NB4 (cell line): Measurements from ENCODE around the gene TBCA.
"Not testable (repeated sequence)": the region's sequence is repeated elsewhere in the genome, so short reads cannot be mapped to it uniquely, and the experiment has no call there.

ENCODE experiments used
- DNase-seq: peaks from one replicate; pipeline ENCODE4 v3.0.0; 2010; ENCODE audit warnings: low read depth
- H3K4me3 ChIP-seq: one replicate; pipeline ENCODE4 v1.5.1; 2011; ENCODE audit warnings: mild to moderate bottlenecking, low read depth, low read length, moderate library complexity
- MAX ChIP-seq: IDR thresholded peaks from 2 replicates; pipeline ENCODE4 v1.6.1; 2011; ENCODE audit warnings: low read depth, low read length
- MYC ChIP-seq: IDR thresholded peaks from 2 replicates; pipeline ENCODE4 v1.6.1; 2011; ENCODE audit warnings: low read depth, low read length
- POLR2A ChIP-seq: IDR thresholded peaks from 2 replicates; pipeline ENCODE4 v1.6.1; 2011; ENCODE audit warnings: mild to moderate bottlenecking; ENCODE audit not compliant: insufficient read length; ENCODE audit errors: extremely low read depth
- TF ChIP-seq, protein P1 (sequence below): IDR thresholded peaks from one replicate; pipeline ENCODE4 v1.5.1; 2012; ENCODE audit warnings: low read depth, low read length

Gene TBCA

GRCh38 chr5:77718934-77719610 lies 57.1 kb downstream of the TBCA start:
- H3K4me3 ChIP-seq = no peak overlapping the region
- DNase-seq = no peak
- no peak for TF ChIP-seq MAX
- TF ChIP-seq MYC = no peak
- TF ChIP-seq, protein P1, sequence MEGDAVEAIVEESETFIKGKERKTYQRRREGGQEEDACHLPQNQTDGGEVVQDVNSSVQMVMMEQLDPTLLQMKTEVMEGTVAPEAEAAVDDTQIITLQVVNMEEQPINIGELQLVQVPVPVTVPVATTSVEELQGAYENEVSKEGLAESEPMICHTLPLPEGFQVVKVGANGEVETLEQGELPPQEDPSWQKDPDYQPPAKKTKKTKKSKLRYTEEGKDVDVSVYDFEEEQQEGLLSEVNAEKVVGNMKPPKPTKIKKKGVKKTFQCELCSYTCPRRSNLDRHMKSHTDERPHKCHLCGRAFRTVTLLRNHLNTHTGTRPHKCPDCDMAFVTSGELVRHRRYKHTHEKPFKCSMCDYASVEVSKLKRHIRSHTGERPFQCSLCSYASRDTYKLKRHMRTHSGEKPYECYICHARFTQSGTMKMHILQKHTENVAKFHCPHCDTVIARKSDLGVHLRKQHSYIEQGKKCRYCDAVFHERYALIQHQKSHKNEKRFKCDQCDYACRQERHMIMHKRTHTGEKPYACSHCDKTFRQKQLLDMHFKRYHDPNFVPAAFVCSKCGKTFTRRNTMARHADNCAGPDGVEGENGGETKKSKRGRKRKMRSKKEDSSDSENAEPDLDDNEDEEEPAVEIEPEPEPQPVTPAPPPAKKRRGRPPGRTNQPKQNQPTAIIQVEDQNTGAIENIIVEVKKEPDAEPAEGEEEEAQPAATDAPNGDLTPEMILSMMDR = no peak
- TF ChIP-seq POLR2A = no peak

- TF ChIP-seq MAX = no peak
- no peak for TF ChIP-seq MYC
- TF ChIP-seq POLR2A = no peak
- TF ChIP-seq, protein P1 = no peak
- no peak overlapping the region for H3K4me3 ChIP-seq
- peak; percentile 17 for DNase-seq
Measured at GRCh38 chr5:77709993-77710685, 66.0 kb downstream of the TBCA start.

DNA sequence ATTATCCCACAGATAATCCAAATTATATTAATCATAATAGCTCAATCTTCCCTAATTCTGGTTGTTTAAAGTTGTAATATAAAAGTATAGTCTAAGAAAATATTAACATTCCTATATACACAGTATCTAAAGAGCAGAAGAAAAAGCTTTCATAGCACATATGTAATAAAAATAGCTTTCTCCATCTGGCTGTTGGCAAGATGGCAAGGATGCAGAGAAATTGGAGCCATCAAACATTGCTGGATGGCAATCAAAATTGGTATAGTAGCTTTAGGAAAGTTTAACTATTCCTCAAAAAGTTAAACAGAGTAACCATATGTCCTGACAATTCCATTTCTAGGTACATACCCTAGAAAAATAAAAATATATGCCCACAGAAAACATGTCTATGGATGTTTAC lies 66.8 kb downstream of the TBCA start:
- no peak for TF ChIP-seq MAX
- no peak for TF ChIP-seq MYC
- TF ChIP-seq, protein P1 = no peak
- TF ChIP-seq POLR2A = no peak
- DNase-seq = no peak
- H3K4me3 ChIP-seq = no peak overlapping the region

GRCh38 chr5:77707791-77708190 lies 68.3 kb downstream of the TBCA start:
- H3K4me3 ChIP-seq = no peak overlapping the region
- TF ChIP-seq MAX (no peak), POLR2A (no peak), MYC (no peak)
- TF ChIP-seq, protein P1 = no peak

DNA sequence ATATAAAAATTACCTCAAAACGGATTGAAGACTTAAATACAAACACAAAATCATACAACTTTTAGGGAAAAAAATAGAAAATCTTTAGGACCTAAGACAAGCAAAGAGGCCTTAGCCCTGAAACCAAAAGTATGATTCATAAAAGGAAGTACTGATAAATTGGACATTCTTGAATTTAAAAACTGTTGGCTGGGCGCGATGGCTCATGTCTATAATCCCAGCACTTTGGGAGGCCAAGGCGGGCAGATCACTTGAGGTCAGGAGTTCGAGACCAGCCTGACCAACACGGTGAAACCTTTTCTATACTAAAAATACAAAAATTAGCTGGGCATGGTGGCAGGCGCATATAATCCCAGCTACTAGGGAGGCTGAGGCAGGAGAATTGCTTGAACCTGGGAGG lies 76.6 kb downstream of the TBCA start:
- H3K4me3 ChIP-seq, DNase-seq: not testable (repeated sequence)

More at GRCh38 chr5:77707791-77708190, 68.3 kb downstream of the TBCA start:
- no peak for DNase-seq

GRCh38 chr5:77698920-77699319 lies 77.2 kb downstream of the TBCA start:
- no peak overlapping the region for H3K4me3 ChIP-seq
- DNase-seq = no peak
- TF ChIP-seq POLR2A (no peak), MYC (no peak), MAX (no peak)
- TF ChIP-seq, protein P1 = no peak
